ENCODE results near the gene STMN1.

STMN1 gene

DNA sequence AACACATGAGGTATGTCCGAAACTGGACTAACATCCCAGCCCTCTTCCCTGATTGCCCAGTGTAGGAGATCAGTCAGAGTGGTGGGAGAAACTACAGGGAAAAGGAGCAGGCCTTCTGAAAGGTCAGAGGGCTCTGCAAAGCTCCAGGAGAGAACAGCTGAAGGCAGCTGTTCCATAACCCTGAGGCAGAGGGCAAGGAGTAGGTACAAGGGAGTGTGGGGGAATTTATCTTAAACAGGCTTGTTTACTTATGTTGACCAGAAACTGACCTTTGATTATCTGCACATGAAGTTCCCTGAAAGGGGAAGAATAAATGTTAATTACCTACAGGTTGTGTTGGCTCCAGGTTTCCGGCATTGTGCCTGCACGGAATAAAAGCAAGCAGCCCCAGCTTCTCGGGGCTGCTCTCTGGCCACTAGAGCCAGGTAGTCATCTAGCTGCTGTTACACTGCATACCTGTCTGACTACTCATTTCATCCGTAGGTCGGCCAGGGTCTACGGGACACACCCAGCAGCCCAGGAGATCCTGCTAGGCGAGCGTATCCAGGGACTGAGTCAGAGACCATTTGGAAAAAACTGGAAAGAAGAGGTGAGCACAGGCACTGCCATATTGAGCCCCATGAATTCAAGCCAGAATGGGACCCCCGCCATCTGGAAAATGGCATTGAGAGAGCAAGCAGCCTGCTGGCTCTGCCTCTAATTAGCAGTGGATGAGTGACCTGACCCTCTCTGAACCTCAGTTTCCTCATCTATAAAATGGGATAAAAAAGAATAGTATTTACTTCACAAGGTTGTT is 15.8 kb downstream of the STMN1 start:
- DNase-seq = no peak

DNA sequence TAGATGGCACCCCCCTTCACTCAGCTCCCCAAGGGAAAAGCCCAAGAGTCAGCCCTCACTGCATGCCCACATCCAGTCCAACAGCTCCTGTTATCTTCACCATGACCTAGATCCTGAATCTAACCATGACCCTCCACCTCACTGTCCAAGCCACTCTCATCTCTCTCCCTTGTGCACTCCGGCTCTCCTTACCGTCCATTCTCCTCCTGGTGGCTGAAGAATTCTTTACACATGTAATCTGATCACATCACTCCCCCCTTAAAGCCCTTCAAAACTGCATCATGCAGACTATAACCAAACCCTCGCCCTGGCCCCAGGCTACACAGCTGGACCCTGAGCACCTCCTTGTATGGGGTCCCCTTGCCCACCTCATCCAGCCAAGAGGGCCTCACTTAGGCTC is 16.7 kb downstream of the STMN1 start:
- no peak for DNase-seq

DNA sequence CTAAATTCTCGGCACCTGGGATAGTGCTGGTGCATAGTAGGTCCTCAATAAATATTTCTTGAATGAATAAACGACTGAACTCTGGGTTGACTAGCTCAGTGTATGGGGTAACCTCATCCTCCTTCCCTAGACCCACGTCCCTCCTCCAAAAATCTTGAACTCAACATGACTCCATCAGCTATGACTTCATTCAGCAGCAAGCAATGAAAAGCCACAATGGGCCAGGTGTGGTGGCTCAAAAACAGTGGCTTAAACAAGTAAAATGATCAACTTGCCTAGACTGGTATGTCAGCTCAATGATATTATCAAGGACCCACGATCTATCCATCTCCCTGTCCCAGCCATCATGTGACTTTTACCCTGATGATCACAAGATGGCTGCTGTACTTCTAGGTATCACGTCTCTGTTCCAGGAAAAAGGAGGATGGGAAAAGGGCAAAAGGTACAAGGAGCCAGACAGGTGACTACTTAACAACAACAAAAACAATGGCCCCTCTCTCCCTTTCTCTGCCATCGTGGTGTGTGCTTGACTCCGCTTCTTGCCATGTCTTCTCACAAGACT is 17.7 kb downstream of the STMN1 start:
- no peak for DNase-seq

DNA sequence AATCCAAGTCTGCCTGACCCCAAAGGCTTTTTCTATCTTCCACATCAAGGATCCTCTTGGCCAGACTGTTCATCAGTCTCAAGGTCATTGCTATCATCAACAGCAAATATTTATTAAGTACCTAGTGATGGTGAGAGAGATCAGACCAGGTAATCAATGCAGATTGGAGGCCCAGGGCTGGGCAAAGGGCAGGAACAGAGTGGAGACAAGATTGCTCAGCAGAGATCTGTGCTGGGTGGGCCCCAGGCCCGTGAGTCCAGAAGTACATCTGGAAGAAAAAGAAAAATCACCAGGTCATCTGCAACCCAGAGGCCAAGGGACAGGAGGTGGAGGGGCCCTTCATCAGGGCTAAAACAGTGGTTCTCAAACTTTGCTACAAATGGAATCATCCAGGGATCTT is 20.6 kb downstream of the STMN1 start:
- no peak for DNase-seq

GRCh38 chr1:25881266-25881665 is 25.0 kb downstream of the STMN1 start:
- no peak for DNase-seq

DNA sequence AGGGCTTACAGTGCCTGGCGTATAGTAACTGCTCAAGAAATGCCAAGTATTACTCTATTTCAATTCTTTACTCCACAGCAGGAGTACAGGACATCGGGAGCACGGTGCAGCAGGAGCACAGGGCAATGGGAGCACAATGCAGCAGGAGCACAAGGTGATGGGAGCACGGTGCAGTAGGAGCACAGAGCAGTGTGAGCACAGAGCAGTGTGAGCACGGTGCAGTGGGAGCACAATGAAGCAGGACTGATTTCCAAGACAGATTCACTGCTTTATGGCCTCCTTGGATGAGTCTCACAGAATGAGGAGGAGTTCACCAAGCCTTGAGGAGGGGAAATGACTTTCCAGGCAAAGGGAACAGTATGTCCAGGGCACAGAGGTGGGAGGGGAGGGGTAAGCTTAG is 25.7 kb downstream of the STMN1 start:
- DNase-seq = no peak

DNA sequence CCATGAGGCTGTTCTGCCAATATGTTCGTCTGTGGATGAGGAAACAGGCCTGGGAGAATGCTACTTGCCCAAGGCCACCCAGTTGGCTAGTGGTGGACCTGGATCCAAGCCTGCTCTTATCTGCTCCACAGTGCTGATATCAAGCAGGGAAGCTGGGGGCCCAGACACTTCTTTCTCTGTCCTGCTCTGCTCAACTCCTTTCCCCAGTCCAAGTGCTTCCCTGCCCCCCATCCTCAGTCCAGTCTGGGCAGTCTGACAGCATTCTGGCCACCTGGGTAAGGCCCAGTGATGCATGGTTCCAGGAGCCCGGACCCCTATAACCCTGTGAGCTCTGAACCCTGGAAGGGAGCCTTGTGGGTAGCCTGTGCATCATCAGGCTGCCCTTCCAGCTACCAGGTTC is 26.5 kb downstream of the STMN1 start:
- no peak for DNase-seq

DNA sequence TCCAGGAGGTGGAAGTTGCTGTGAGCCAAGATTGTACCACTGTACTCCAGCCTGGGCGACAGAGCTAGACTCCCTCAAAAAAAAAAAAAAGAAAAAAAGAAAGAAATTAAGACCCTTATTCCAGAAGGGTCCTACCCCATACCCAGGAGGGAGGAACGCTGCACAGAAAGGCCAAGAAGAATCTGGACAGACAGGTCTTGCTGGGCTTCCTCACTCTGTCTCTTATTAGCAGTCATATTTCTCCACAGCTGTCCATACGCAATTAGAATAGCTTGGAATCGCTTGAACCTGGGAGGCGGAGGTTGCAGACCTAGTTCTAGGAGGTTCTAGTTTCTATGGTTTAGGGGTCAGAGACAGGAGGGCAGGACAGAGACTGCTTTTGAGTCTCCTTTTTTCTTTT is 27.5 kb downstream of the STMN1 start:
- no peak for DNase-seq

GRCh38 chr1:25877155-25877554 is 29.1 kb downstream of the STMN1 start:
- no peak for DNase-seq

GRCh38 chr1:25876693-25877077 is 29.5 kb downstream of the STMN1 start:
- no peak for DNase-seq

DNA sequence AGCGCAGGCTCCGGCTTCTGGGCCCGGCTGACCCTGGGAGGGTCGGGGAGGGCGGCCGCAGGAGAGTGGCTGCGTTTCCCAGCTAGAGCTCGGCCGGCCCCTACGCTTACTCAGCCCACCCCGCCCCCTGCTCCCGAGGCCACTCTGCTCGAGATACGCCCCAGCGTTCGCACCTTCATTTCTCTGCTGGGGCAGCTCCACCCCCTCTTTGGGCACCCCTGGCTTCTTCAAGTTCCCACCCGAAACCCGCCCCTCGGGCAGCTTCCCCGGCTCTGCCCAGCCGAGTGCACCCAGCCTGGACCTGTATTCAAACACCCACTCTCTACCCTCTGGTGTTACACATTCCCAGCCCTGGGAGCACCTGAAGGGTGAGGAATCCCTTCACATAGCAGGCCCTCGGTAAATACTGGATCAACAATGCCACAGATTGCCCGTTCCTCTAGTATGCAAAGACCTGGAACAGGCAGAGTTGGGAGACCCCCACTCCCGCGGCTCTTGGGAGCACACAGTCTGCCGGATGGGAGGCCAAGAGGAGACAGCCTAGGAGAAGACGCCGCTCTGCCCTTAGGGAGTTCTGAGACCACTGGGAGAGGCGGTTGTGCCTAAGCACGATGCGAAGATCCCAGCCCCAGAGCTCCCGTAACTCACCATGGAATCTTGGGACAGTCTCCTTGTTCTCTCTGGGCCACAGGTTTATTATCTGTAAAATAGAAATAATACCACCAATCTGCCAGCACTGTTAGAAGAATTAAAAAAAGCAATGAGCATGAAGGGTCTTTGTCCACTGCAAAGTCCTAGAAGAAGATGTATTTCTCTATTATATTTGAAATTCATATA is 30.1 kb downstream of the STMN1 start:
- no peak for DNase-seq

DNA sequence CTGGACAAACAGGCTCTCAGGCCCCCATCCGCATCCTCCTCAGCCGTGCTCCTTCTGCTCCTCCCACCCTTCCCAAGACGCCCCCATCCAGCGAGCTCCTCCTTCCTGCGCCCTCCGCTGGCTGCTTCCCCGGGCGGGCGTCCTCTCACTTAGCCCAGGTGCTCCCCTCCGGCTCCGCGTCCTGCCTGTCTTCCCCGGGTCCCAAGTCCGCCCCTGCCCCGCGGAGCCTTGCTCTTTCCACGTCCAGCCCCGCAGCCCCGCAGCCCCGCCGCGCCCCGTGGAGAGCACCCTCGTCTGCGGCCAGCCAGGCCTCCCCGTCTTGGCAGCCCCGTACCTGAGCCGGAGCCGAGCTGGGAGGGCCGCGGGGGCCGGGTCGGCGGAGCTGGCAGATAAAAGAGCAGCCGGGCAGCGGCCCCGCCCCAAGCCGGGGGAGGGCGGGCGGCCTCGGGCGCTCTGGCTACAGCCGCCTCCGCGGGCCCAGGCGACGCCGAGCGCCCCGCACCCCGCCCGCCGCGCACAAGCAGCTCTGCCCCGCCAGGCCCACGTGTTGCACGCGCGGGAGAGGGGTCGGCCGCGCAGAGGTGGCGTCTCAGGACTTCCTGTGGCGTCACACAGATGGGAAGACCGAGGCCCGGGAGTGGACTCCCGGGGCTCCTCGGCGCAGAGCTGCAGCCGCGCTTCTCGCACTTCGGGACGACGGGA is 30.9 kb downstream of the STMN1 start, which contains the start of gene PAQR7:
PAQR7 (minus strand) TSS at position 555 of the 702 bp plus-strand sequence. CDS start 11,869 bp downstream, outside the sequence.
- peak; percentile 58 for DNase-seq

- no peak for DNase-seq
Measured at GRCh38 chr1:25874635-25875153, 31.5 kb downstream of the STMN1 start.

GRCh38 chr1:25874209-25874608 is 32.0 kb downstream of the STMN1 start:
- no peak for DNase-seq

DNA sequence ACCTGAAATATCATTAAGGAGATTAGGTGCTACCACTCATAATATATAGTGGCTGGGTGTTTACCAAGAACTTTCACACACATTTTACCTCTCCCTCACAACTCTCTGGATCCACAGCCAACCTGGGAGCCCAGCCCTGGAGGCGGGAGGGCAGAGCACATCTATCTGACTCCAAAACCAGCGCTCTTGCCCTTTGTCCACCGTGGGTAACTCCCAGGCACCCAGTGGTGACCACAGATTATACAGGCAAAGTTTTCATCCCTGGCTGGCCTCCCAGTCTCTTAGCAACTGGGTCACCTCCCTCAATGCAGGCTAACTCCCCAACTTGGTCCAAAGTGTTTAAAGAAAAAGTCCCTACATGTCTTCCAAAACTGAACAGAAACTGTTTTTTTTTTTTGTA is 33.1 kb downstream of the STMN1 start:
- DNase-seq = no peak

GRCh38 chr1:25872713-25873112 is 33.5 kb downstream of the STMN1 start:
- DNase-seq = no peak

- no peak for DNase-seq
Measured at GRCh38 chr1:25871704-25872494, 34.3 kb downstream of the STMN1 start.

DNA sequence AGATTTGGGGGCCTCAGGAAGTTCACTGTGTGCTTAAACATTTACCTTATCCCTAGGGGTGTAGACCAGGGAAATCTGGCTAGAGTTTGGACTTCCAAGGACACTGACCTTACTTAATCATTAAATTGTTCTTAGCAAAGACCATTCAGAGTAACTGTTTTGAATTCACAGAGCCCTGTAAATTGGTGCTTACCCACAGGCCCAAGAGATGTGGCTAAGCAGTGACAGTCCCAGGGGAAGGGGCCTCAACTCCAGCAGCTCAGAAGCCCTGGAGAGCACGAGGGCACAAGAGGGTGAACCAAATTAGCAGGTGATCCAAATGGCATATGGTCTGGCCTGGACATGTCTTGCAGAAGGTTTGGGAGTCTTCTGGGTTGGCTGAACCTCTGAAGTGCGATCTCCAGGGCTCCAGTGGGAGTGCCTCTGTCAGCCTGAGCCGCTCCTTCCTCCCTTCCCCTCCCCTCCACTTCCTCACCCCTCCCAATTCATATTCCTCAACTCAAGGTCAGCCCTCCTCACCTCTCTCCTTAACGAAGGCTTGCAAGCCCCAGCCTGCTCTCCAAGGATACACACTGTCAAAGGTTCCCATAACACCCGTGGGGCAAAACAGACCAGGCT is 35.0 kb downstream of the STMN1 start:
- no peak for DNase-seq

- DNase-seq = no peak
Measured at GRCh38 chr1:25870614-25871013, 35.6 kb downstream of the STMN1 start.

DNA sequence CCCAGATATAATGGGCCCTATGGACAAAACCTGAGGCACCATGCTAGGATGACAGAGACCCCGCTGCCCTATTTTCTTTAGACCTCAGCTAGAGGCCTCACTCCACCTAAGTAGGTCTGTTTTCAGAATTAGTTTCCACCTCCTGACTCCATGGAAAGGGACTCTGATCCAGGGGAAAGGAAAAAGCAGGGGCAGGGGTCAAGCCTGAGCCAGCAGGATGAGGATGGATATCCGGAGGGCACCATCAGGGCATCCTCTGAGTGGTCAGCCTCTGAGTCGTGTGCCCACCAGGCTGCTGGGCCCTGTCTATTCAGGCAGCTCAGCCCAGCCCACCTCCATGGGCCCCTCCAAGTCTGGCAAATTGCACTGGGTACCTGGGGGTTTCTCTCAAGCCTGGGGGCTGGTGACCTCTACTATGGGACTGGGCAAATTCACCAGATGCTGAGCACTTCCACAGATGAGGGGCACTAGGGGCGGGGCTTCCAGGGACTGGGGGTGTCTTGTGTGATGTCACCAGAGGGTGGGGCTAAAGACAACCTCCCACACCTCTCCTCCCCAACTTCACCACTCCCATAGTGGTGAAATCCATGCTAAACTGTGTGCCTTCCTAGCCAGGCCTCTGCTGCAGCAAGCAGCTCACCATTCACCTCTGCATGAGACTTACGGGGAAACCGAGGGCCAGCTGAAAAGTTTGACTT is 36.2 kb downstream of the STMN1 start:
- no peak for DNase-seq

Measured in NCI-H510A (cell line).